Measurements from ENCODE around the gene DDB1. TPM values are rescaled to one million over a fixed set of nuclear protein-coding genes. Genes with fewer than 3 reads are reported as not detected.

DDB1 gene
- total RNA-seq, 4 donors from 2014 or later: 102 to 164 (median 118) TPM

DNA sequence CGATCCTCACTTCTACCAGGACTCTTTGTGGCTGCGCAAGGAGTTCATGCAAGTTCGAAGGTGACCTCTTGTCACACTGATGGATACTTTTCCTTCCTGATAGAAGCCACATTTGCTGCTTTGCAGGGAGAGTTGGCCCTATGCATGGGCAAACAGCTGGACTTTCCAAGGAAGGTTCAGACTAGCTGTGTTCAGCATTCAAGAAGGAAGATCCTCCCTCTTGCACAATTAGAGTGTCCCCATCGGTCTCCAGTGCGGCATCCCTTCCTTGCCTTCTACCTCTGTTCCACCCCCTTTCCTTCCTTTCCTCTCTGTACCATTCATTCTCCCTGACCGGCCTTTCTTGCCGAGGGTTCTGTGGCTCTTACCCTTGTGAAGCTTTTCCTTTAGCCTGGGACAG, 35.7 kb upstream of the DDB1 start:
- intact Hi-C loops (cut with DNase I): no loop called here
- no peak for DNase-seq (ENCODE audit: extremely low spot score)
- TF ChIP-seq EP300 (IDR thresholded peaks at IDR 0.05) (no peak), POLR2A (IDR thresholded peaks at IDR 0.05; ENCODE audit: low read depth) (no peak), POLR2AphosphoS5 (IDR thresholded peaks at IDR 0.05) (no peak)
- TF ChIP-seq, protein P1, sequence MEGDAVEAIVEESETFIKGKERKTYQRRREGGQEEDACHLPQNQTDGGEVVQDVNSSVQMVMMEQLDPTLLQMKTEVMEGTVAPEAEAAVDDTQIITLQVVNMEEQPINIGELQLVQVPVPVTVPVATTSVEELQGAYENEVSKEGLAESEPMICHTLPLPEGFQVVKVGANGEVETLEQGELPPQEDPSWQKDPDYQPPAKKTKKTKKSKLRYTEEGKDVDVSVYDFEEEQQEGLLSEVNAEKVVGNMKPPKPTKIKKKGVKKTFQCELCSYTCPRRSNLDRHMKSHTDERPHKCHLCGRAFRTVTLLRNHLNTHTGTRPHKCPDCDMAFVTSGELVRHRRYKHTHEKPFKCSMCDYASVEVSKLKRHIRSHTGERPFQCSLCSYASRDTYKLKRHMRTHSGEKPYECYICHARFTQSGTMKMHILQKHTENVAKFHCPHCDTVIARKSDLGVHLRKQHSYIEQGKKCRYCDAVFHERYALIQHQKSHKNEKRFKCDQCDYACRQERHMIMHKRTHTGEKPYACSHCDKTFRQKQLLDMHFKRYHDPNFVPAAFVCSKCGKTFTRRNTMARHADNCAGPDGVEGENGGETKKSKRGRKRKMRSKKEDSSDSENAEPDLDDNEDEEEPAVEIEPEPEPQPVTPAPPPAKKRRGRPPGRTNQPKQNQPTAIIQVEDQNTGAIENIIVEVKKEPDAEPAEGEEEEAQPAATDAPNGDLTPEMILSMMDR (IDR thresholded peaks at IDR 0.05): no peak
- Histone ChIP-seq H3K36me3 (peaks cover 54 to 78% (median 66%) of the 10 kb centered on the region in 4 donors), H3K27ac (replicated peaks in 1 of 4) (peak overlapping the region in 1 of 4 donors; percentile 34), H3K4me3 (no peak overlapping the region), H3K4me1 (peaks cover 0 to 19% (median 8%) of the 10 kb centered on the region in 4 donors), H3K27me3 (no peaks in the 10 kb centered on the region), H3K9me3 (no peaks in the 10 kb centered on the region)
- 94% methylated on average over 7 of the region's 7 CpGs for WGBS

DNA sequence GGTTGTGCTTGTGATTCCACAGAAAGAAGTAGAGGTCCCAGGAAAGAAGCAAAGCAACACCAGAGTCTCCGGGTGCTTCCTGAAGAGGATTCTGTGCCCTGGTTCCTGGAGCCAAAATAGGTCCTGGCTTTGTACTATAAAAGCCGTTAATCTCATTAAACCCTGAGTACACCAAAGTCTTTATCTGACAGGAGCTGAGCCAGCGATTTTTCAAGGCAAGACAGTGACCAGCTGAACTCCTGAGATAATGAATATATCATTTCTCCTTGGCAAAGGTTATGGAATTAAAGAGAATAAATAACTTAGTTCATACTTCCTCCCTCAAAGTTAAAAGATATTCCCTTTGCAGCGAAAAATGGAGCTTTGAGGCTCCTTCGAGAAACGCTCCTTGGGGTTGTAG, 34.5 kb upstream of the DDB1 start:
- Histone ChIP-seq H3K9me3 (no peaks in the 10 kb centered on the region), H3K4me3 (no peak overlapping the region), H3K27ac (replicated peaks in 1 of 4) (no peak overlapping the region), H3K36me3 (peaks cover 54 to 78% (median 66%) of the 10 kb centered on the region in 4 donors), H3K27me3 (no peaks in the 10 kb centered on the region), H3K4me1 (peaks cover 9 to 23% (median 18%) of the 10 kb centered on the region in 4 donors)
- intact Hi-C loops (cut with DNase I): no loop called here
- WGBS: 76% methylated on average over 6 of the region's 6 CpGs
- no peak for DNase-seq (ENCODE audit: extremely low spot score)
- TF ChIP-seq POLR2AphosphoS5 (IDR thresholded peaks at IDR 0.05) (no peak), POLR2A (IDR thresholded peaks at IDR 0.05; ENCODE audit: low read depth) (no peak), EP300 (IDR thresholded peaks at IDR 0.05) (no peak)
- TF ChIP-seq, protein P1 (IDR thresholded peaks at IDR 0.05): no peak

DNA sequence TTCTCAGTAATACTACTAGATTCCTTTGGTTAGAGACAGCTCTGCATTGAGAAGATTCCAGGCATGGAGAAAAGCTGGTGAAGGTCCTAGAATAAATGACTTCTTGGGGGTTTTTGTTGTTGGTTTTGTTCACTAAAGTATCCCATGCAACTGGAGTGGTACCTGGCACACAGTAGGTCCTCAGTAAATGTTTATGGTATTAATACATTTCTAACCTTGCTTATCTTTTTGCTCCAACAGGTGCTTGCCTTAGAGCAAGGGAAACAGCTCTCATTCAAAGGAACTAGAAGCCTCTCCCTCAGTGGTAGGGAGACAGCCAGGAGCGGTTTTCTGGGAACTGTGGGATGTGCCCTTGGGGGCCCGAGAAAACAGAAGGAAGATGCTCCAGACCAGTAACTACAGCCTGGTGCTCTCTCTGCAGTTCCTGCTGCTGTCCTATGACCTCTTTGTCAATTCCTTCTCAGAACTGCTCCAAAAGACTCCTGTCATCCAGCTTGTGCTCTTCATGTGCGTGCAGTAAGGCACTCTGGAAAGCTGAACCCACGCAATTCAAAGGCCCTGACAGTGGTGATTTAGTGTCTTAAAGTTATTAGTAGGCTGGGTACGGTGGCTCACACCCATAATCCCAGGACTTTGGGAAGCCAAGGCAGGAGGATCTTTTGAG, 31.2 kb upstream of the DDB1 start:
- Histone ChIP-seq H3K27me3 (no peaks in the 10 kb centered on the region), H3K36me3 (peaks cover 49 to 54% (median 54%) of the 10 kb centered on the region in 4 donors), H3K9me3 (no peaks in the 10 kb centered on the region), H3K4me3 (no peak overlapping the region), H3K4me1 (peaks cover 30 to 41% (median 34%) of the 10 kb centered on the region in 4 donors), H3K27ac (replicated peaks in 1 of 4) (no peak overlapping the region)
- intact Hi-C loops (cut with DNase I): no loop called here
- 100% methylated on average over 1 of the region's 5 CpGs for WGBS
- TF ChIP-seq EP300 (IDR thresholded peaks at IDR 0.05) (no peak), POLR2A (IDR thresholded peaks at IDR 0.05; ENCODE audit: low read depth) (no peak), POLR2AphosphoS5 (IDR thresholded peaks at IDR 0.05) (no peak)
- TF ChIP-seq, protein P1 (IDR thresholded peaks at IDR 0.05): no peak
- DNase-seq (ENCODE audit: extremely low spot score): no peak

DNA sequence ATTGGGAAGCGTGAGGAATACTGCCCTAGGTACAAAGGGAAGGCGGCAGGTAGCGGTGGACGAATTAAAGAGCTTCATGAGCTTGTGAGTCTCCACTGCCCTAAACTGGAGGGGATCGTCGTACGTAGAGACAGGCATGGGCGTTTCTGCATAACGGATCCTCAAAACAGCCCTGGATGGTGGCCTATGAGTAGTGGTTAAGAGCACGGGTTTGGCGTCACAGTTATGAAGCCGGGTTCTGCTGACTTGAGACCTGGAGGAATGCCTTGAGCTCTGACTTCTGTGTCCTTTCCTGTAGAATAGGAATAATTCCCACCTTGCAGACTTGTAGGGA, 29.6 kb upstream of the DDB1 start:
- peak overlapping the region; percentile 92 to 100 (median 98) for H3K27ac ChIP-seq (replicated peaks in 1 of 4)
- intact Hi-C loops (cut with DNase I): no loop called here
- H3K36me3 ChIP-seq: peaks cover 32 to 38% (median 37%) of the 10 kb centered on the region in 4 donors
- WGBS: 1% methylated on average over 12 of the region's 12 CpGs
- no peak for DNase-seq (ENCODE audit: extremely low spot score)
- TF ChIP-seq POLR2A (IDR thresholded peaks at IDR 0.05; ENCODE audit: low read depth) (no peak), POLR2AphosphoS5 (IDR thresholded peaks at IDR 0.05) (no peak), EP300 (IDR thresholded peaks at IDR 0.05) (no peak)
- TF ChIP-seq, protein P1 (IDR thresholded peaks at IDR 0.05): no peak
- no peaks in the 10 kb centered on the region for H3K9me3 ChIP-seq
- H3K27me3 ChIP-seq: no peaks in the 10 kb centered on the region
- peak overlapping the region; percentile 66 to 94 (median 80) for H3K4me3 ChIP-seq
- H3K4me1 ChIP-seq: peaks cover 30 to 42% (median 31%) of the 10 kb centered on the region in 4 donors

Data from esophagus muscularis mucosa (tissue), 4 donors.